SH-SY5Y (cell line): ENCODE results near the gene MXRA8.

Experiments
- GATA2 ChIP-seq: IDR thresholded peaks from 2 replicates; pipeline ENCODE4 v1.6.1; 2011; ENCODE audit warnings: mild to moderate bottlenecking, low read depth, low read length
- GATA3 ChIP-seq: IDR thresholded peaks from 2 replicates; pipeline ENCODE4 v1.6.1; 2011; ENCODE audit warnings: low read depth, mild to moderate bottlenecking, low read length, moderate library complexity

The MXRA8 gene

GRCh38 chr1:1330366-1331067 is 27.8 kb downstream of the MXRA8 start:
- TF ChIP-seq GATA2: no peak
- TF ChIP-seq GATA3: no peak

GRCh38 chr1:1329304-1330210 is 28.8 kb downstream of the MXRA8 start:
- TF ChIP-seq GATA2 (no peak), GATA3 (no peak)

DNA sequence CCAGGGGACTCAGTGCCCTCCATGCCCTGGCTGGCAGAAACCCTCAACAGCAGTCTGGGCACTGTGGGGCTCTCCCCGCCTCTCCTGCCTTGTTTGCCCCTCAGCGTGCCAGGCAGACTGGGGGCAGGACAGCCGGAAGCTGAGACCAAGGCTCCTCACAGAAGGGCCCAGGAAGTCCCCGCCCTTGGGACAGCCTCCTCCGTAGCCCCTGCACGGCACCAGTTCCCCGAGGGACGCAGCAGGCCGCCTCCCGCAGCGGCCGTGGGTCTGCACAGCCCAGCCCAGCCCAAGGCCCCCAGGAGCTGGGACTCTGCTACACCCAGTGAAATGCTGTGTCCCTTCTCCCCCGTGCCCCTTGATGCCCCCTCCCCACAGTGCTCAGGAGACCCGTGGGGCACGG is 30.1 kb downstream of the MXRA8 start:
- TF ChIP-seq GATA2 (no peak), GATA3 (no peak)

DNA sequence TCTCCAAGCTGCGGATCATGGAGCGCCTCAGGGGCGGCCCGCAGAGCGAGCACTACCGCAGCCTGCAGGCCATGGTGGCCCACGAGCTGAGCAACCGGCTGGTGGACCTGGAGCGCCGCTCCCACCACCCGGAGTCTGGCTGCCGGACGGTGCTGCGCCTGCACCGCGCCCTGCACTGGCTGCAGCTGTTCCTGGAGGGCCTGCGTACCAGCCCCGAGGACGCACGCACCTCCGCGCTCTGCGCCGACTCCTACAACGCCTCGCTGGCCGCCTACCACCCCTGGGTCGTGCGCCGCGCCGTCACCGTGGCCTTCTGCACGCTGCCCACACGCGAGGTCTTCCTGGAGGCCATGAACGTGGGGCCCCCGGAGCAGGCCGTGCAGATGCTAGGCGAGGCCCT is 31.1 kb downstream of the MXRA8 start:
- no peak for TF ChIP-seq GATA3
- TF ChIP-seq GATA2: no peak

- TF ChIP-seq GATA3 (no peak), GATA2 (no peak)
Observed at GRCh38 chr1:1326075-1326605, 32.2 kb downstream of the MXRA8 start.

- no peak for TF ChIP-seq GATA3
- no peak for TF ChIP-seq GATA2
Observed at GRCh38 chr1:1325288-1326074, 32.9 kb downstream of the MXRA8 start.

GRCh38 chr1:1324524-1325287 is 33.6 kb downstream of the MXRA8 start, which contains the start of the genes CPTP and INTS11:
CPTP (plus strand) TSS chr1:1324802; CDS start chr1:1326911, 2,109 bp downstream.
INTS11 (minus strand) TSS chr1:1324660; CDS start chr1:1324608, 52 bp downstream.
- TF ChIP-seq GATA3 (no peak), GATA2 (no peak)

GRCh38 chr1:1324084-1324523 is 34.3 kb downstream of the MXRA8 start:
- no peak for TF ChIP-seq GATA3
- no peak for TF ChIP-seq GATA2

DNA sequence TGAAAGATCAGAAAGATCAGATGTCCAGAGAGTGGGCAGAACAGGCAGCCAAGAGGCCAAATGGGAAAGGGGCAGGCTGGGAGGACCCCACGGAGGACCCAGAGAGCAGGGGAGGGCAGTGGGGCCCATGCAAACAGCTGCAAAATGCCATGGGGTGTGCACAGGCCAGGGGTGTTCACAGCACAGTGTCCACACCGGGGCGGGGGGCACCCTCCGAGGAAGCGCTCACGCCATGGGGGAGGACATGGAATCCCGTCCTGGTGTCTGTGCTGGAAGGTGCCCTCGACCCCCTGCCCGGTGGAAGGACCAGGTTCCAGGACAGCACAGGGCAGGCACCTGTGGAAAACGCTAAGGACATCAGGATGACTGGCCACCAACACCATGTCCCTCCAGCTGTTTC is 35.4 kb downstream of the MXRA8 start:
- no peak for TF ChIP-seq GATA3
- no peak for TF ChIP-seq GATA2

- TF ChIP-seq GATA2 (no peak), GATA3 (no peak)
Observed at GRCh38 chr1:1322418-1322817, 35.9 kb downstream of the MXRA8 start.

DNA sequence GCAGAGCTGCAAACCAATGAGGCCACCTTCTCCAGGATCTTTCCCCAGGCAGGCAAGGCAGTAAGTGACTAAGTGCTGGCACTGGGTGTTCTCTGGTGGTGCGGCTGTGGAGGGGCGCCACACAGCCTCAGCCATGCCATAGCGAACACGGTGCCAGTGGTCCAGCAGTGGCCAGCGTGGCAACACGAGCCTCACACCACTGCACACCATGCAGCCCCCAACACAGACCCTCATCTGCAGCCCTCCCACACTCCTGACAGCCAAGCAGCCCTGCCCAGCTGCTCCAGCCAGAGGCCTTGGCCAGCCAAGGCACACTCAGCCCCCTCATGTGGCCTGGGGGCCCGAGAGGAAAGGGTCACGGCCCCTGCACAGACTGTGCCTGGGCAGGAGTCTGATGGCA is 36.9 kb downstream of the MXRA8 start:
- TF ChIP-seq GATA2 (no peak), GATA3 (no peak)

GRCh38 chr1:1320666-1321448 is 37.5 kb downstream of the MXRA8 start:
- TF ChIP-seq GATA3: no peak
- no peak for TF ChIP-seq GATA2
